ACHN (cell line): ENCODE results near the gene DDX49.
"Not testable (repeated sequence)": the region's sequence is repeated elsewhere in the genome, so short reads cannot be mapped to it uniquely, and the experiment has no call there.

Experiments used
- DNase-seq: peaks from one replicate; pipeline ENCODE4 v3.0.0-alpha.2; 2015
- in situ Hi-C: cut with HindIII; loops from 2 replicates; pipeline ENCODE4 v1.10.0; 2017; ENCODE audit warnings: low sequenced_read_pairs, low pct_ligation_motif_present, low pct_unique_long_range_greater_than_20kb

The DDX49 gene

DNA sequence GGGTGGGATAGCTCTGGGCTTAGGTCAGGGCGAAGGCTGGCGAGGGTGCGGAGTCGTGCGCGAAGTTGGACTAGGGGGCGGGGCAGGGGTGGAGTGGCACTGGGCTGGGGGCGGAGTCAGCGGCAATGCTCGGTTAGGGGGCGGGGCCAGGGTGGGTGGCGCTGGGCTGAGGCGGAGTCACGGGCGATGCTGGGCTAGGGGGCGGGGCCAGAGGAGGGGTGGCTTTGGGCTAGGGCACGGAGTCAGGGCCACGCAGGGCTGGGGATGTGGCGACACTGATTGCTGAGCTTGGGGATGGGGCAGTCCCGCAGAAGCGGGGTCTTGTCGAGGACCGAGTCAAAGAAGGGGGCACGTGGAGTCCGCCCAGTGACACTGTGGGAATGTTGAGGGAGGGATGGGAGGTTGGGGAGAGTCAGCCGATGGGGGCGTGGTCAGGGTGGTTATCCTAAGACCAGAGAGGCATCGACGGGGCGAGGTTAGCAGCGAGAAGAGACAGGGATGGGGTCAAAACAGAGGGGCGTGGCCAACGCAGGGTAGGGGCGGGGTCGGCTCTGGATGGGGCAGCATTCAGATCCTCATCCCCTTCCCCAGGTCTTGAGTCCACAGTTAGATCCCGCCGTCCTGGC, 12.8 kb downstream of the DDX49 start:
- in situ Hi-C loops = no loop called here
- peak; percentile 35 for DNase-seq

DNA sequence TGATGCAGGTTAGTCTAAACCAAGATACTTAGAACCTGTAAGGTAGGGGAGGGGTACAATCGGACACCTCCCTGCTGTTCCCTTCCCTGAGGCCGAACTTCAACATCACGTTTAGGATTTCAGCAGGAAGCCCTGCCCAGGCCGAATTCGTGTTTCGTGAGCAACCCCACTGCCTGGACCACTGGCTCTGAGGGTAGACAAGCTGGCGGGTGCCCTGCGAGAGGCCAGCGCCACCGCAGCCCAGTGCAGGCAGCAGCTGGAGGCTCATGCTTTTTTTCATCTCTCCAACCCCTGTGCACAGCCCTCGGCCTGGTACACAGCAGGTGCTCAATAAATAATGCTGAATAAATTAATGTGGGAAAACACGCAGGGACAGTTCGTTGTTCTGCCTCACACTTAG, 13.8 kb downstream of the DDX49 start:
- in situ Hi-C loops = no loop called here

DNA sequence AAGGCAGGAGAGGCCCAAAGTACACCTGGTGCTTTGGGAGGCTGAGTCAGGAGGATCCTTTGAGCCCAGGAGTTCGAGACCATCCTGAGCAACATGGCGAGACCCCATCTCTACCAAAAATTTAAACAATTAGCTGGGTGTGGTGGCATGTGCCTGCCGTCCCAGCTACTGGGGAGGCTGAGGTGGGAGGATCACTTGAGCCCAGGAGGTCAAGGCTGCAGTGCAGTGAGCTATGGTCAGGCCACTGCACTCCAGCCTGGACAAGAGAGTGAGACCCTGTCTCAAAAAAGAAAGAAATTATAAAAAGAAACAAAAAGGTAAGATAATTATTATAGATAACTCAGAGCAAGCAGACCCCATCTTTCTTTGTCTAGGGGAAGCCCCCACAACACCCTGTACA, 19.6 kb downstream of the DDX49 start:
- in situ Hi-C loops = no loop called here
- DNase-seq = no peak

More for the DNA sequence above, 13.8 kb downstream of the DDX49 start:
- no peak for DNase-seq

DNA sequence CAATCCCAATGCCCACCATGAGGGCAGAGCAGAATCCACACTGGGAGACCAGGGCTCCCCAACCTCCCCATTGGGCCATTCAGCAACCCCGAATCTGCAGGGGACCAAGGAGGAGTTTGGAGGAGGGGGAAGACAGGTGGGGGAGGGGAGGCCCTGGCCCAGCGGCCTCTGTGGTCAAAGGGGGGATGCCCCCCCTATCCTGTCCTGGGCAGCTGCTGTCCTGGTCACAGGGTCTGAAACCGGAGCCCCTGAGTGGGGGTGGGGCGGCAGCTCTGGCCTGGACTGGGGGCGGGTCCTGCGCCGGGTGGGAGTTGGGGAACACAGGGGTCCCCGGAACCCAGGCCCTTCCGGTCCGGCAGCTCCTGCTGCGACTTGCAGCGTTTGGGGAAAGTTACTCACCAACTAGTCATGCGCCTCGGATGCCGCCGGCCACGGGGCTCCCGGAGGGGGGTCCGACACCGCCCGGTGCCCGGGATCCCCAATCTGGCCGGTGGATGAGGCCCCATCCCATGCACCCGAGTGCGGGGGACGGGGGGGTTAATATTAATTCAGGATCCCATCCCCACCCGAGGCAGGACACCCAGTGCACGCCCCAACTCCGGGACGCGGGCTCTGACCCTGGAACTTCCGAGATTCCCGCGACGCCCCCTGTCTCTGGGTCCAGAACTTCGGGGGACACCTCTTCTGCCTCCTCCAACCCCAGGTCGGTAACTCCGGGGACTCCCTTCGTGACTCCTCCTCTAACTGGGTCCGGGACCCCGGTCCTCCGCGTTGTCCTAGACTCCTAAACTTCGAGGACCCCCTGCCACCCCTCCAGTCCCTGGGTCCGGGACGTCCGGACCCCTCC, 20.6 kb downstream of the DDX49 start:
- DNase-seq = peak; percentile 64
- in situ Hi-C loops = no loop called here

DNA sequence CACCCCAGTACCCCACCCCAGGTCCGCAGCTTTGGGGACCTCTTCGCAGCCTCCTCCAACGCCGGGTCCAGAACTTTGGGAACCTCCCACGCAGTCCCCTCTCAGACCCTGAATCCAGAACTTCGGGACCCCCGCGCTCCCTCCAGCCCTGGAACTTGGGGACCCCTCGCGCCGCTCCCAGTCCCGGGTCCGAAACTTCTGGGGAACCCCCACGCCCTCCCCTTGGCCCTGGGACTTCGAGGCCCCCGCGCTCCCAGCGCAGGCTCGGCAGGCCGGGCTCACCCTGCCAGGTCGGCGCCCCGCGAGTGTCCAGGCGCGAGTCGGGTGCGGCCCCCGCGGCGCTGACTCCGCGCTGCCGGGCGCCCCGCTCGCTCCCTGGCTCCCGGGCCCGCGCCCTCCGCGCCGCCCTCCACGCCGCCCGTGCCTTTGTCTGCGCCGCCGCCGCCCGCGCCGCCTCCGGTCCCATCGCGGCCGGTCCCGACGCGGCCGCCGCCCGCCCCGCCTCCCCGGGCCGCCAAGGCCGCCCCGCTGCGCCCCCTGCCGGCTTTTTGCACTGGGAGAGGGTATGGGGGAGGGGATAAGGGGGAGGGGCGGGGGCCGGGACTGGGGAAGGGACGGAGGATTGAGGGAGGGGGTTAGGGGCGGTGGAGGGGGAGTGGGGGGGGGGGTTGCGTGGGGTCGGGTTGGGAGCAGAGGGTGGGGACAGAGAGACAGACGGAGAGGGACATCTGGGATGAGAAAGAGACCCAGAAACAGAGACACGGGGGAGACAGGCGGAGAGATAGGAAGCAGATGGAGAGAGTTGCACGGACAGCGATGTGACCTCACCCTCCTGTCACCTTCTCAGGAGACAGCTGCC, 21.5 kb downstream of the DDX49 start, which contains the start of gene HOMER3:
HOMER3 (minus strand) TSS at position 449 of the 859 bp plus-strand sequence. CDS start 2,235 bp downstream, outside the sequence.
- in situ Hi-C loops = no loop called here
- peak; percentile 63 for DNase-seq

DNA sequence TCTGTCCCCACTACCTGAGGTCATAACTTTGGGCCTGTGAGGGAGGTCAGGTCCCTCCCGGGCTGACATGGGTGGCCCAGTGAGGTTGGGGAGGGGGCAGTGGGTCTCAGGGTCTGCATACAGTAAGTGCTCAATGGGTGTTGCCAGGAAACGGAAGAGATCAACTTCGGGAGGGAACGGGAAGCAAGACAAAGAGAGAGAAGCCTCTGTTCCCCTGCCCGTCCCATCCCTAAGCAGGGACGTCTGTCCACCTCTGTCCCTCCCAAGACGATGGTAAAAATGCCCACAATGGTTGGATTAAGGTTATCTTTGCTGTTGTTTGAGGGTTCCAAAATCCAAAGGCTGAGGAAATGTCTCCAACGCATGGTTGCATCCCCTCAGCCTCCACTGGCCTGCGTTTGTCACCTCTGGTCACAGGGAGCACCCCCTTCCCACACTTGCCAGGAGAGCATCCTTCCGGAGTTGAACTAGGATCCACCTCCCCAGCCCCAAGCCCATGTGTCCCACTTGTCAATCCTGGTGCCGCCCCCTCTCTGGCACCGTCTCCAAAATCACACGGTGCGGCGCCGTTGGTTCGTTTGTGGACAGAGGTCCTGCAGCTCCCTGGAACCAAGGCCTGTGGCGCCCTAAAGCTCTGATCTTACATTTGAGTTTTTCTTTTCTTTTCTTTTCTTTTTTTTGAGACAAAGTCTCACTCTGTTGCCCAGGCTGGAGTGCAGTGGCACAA, 22.3 kb downstream of the DDX49 start:
- in situ Hi-C loops = no loop called here

DNA sequence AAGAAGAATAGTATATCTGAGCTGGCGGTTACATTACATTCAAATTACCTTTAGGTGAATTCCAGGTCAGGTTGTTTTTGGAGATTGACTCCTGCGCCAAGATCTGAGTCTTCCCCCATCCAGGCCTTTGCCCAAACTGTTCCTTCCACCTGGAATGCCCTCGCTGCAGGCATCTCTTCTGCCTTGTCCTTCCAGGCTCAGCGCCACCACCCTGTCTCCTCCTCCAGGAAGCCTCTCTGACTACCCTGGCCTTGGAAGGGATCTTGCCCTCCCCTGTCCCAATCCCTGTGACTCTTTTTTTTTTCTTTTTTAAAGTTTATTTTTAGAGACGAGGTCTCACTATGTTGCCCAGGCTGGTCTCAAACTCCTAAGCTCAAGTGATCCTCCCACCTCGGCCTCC, 23.2 kb downstream of the DDX49 start:
- DNase-seq = no peak
- in situ Hi-C loops = no loop called here

More for the DNA sequence above, 22.3 kb downstream of the DDX49 start:
- no peak for DNase-seq

DNA sequence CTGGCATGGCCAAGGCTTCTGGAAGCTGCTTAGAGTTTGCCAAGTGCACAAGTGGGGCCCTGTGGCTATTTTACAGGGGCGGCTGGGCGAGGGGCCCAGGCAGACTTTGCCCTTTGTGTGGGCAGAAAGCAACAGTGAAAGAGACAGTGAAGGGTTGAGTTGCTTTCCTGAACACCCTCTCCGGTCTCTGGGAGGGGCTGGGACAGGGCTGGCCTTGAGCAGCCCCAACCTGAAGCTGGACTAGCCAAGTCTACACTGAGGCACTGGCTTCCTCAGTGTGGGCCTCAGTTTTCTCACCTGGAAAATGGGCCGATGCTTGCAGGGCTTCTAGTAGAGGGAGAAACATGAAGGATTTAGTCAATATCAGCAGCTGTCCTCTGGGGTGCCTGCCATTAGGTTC, 23.9 kb downstream of the DDX49 start:
- no peak for DNase-seq
- in situ Hi-C loops = no loop called here

DNA sequence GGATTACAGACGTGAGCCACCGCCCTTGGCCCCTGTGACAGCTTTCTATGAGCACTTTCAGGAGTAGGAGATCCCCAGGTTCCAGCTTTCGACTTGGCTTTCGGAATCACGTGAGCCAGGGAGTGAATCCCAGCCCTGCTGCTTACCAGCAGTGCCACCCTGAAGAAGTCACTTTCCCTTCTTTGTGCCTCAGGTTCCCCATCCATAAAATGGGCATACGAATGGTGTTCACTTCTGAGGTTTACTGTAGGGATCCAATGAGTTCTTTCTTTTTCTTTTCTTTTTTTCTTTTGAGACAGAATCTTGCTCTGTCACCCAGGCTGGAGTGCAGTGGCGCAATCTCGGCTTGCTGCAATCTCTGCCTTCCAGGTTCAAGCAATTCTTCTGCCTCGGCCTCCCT, 25.8 kb downstream of the DDX49 start:
- DNase-seq = no peak
- in situ Hi-C loops = no loop called here

DNA sequence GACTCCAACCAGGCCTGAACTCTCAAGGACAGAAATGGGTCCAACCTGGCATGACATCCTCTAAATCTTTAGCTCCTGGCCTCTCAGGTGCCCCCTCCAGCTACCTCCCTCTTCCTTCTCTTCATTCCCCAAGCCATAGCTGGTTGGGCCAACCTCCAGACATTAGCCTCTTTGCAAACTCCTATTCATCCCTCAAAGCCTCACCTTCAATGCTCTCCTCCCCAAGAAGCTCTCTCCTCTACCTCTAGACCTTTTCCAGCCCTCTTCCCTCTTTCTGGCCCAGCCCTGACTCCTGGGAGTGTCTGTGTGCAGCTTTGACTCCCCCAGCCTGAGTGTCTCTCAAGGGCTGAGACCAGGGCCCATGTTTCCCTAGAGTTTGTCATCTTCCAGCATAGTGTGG, 26.8 kb downstream of the DDX49 start:
- in situ Hi-C loops = no loop called here
- DNase-seq = no peak

DNA sequence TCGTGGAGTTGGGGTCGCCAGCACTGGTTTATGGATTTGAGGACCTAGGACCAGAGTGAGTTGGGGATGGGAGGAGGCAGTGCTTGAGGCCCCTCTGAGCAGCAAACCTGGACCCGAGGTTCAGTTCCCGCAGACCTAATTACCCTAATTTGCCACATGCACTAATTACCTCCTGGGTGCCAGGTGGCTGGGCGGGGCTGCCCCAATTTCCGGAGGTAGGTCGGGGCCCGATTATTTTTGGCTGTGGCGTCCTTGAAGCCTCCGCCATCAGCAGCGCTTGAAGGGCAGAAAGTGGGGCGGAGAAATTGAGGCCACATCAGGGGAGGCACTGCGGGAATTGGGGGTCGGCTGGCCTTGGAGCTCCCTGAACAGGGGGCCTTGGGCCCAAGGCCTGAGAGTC, 27.4 kb downstream of the DDX49 start:
- no peak for DNase-seq
- in situ Hi-C loops = no loop called here

DNA sequence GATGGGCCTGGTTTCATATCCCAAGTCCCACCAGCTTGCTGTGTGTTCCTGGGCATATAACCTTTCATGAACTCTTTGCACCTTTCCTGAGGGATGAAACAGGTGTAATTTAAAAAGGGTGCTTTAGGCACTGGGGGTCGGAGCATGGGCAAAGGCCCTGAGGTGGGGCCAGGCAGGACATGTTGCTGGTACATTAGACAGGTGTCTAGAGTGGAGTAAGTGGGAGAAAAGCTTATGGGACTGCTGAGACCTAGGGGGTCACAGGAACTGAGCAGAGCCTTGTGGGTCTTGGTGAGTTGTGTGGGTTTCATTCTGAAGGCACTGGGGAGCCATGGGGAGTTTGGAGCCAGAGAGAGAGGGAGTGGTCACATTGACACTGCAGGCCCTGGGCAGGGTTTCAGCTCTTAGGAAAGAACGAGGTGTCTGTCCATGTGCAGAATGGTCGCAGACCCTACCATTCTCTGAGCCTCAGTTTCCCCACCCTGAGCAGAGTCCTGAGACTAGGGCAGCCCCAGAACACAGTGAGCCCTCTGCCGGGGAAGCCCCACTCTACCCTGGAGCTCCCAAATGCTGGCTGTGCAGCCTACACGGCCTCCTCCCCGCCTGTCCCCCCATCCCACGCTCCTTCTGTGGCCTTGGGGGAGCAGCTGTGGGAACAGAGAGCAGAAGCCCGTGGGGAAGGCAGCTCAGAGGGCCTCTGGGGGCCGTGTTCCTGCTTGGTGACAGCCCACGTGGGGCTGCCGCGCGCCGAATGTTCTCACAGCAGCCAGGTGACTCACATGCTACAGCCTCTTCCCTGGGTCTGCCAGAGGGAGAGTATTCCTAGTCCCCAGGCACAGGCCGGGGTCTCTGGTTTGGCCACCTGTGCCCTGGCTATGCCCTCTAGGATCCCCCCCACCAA, 28.8 kb downstream of the DDX49 start:
- DNase-seq = no peak
- in situ Hi-C loops = no loop called here

DNA sequence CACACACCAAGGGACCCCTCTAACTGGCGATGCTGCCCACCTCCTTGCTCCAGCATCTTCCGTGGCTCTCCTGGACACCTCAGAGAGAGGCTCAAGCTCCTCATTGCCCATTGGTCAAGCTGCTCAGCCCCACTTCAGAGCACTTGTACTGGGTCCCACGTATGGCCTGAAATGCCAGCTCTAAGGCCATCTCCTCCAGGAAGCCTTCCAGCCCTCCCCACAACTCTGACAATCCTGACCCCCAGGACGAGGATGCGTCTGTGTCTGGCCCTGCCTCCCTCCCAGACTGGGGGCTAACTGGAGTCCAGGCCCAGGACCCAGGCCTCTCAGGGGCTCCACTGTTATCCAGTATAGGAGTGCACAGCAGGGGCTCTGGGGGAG, 29.5 kb downstream of the DDX49 start:
- in situ Hi-C loops = no loop called here
- no peak for DNase-seq

DNA sequence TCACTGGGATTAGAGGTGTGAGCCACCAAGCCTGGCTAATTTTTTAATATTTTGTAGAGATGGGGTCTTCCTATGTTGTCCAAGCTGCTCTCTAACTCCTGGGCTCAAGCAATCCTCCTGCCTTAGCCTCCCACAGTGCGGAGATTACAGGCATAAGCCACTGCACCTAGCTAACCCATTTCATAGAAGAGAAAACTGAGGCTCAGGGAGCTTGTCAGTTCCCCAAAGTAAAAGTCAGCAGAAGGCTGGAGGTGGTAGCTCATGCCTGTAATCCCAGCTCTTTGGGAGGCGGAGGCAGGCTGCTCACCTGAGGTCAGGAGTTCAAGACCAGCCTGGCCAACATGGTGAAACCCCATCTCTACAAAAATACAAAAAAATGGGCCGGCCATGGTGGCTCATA, 30.3 kb downstream of the DDX49 start:
- in situ Hi-C loops = no loop called here
- DNase-seq = no peak

DNA sequence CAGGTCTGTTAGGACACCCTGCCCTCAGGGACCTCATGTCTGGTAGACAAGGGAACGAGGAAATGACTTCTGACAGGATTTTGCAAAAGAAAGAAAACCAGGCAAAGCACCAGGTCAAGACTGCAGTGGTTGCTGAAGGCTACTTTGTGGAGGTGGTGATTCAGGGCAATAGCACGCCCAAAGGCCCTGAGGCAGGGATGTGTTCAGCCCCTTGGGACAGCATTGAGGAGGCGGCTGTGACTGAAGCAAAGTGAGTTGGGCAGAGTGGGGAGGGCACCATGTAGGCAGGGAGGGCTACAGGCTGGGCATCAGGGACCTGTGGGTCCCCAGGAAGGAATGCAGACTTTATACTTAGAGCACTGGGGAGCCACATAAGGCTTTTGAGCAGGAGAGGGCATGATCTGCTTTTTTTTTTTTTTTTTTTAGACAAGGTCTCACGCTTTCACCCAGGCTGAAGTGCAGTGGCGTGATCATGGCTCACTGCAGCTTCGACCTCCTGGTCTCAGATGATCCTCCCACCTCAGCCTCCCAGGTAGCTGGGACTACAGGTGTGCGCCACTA, 32.3 kb downstream of the DDX49 start:
- in situ Hi-C loops = no loop called here
- no peak for DNase-seq

DNA sequence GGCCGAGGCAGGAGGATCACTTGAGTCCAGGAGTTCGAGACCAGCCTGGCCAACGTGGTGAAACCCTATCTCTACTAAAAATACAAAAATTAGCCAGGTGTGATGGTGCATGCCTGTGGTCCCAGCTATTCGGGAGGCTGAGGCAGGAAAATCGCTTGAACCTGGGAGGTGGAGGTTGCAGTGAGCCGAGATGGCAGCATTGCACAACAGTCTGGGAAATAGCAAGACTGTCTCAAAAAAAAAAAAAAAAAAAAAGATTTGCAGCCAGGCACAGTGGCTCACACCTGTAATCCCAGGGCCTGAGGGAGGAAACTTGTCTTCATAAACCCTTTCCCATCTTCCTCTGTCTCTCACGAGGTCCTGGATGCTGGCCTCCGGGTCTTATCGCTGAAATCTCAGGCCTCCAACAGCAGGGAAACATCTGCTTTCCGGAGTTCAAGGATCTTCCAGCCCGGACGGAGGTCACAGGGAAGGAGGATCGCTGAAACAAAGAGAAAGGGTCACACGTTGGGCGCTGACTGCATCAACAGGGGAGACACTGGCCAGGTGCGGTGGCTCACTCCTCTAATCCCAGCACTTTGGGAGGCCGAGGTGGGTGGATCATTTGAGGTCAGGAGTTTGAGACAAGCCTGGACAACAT, 33.0 kb downstream of the DDX49 start:
- in situ Hi-C loops, DNase-seq: not testable (repeated sequence)

DNA sequence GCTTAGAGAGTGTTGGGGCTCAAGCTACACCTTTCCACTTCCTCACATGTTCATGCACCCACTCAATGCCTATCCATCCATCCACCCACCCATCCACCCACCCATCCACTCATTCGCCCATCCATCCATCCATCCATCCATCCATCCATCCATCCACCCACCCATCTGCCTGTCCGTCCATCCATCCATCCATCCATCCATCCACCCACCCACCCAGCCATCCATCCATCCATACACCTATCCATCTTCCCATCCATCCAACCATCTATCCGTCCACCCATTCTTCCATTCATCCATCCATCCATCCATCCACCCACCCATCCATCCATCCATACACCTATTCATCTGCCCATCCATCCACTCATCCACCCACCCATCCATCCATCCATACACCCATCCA, 34.6 kb downstream of the DDX49 start:
- in situ Hi-C loops = no loop called here
- DNase-seq = no peak
